DMS53 (cell line): Measurements from ENCODE around the gene TSPAN5.
"Not testable (repeated sequence)": the region's sequence is repeated elsewhere in the genome, so short reads cannot be mapped to it uniquely, and the experiment has no call there.

Experiments
- DNase-seq: peaks from one replicate; lab custom pipeline; 2025; lab: John Stamatoyannopoulos, UW

TSPAN5 gene

GRCh38 chr4:98461121-98461865 lies 197.1 kb downstream of the TSPAN5 start:
- not testable (repeated sequence) for DNase-seq

DNA sequence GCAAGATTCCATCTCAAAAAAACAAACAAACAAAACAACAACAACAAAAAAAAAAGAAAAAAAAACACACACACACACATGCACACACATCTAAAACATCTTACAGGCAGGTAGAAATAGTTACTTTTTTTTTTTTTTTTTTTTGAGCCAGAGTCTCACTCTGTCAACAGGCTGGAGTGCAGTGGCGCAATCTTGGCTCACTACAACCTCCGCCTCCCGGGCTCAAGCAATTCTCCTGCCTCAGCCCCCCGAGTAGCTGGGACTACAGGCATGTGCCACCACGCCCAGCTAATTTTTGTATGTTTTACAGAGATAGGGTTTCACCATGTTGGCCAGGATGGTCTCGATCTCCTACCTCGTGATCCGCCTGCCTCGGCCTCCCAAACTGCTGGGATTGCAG lies 201.0 kb downstream of the TSPAN5 start:
- DNase-seq, result not testable (repeated sequence)

DNA sequence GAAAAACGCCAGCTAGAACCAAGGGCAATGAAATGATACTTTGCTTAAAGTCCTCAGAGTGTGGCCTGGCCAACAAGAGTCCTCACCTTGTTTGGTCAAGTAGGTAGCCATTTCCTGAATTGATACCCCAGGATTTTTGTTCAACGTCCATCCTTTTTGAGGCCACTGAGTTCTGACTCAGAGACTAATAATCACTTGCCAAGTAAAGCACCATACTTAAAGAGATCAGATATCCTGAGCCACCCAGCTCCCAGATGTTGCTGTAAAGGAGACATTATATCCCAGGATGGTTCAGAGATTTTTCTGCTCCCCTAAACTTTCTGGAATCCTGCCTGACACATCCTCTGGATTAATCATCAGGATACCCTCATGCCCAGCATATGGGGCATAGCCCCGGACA lies 206.3 kb downstream of the TSPAN5 start:
- no peak for DNase-seq

- DNase-seq, result peak; percentile 11
Observed at GRCh38 chr4:98448908-98449307, 209.5 kb downstream of the TSPAN5 start.

GRCh38 chr4:98447648-98448047 lies 210.8 kb downstream of the TSPAN5 start:
- peak; percentile 16 for DNase-seq

DNA sequence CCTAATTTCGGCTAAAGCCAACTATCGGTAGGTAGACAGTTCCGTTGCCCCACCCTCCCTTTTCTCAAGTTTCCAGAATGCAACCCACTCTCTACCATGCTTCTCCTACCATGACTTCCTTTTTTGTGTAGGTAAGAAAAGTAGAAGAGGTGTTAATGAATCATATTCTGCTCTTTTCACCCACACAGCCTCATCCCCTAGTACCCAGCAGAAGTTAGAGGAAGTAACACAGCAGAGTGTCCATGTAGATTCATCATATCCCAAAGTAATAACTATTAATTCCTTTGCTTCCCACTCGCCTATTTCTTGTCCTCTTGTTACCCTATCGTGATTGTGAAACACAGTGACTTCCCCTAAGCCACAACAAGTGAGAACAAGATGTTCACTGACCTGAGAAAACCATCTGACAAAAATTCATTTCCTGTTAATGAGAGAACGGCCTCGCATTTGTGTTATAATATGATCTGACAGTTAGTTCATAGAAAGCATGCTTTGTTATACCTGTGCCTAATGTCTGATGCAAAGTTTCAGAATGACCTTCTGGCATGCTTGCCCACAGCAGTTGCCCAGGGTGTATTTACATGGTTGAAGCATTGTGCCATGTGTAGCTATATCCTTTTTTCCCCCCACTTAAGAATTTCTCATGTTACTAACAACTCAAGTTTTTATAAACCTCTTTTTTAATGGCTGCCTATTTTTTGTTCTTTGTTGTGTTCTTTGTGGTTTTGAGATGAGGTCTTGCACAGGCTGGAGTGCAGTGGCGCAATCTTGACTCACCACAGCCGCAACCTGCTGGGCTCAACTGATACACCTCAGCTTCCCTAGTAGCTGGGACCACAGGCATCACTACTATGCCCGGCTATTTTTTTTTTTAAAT lies 211.7 kb downstream of the TSPAN5 start:
- no peak for DNase-seq

GRCh38 chr4:98444371-98444770 lies 214.0 kb downstream of the TSPAN5 start:
- DNase-seq, result no peak

DNA sequence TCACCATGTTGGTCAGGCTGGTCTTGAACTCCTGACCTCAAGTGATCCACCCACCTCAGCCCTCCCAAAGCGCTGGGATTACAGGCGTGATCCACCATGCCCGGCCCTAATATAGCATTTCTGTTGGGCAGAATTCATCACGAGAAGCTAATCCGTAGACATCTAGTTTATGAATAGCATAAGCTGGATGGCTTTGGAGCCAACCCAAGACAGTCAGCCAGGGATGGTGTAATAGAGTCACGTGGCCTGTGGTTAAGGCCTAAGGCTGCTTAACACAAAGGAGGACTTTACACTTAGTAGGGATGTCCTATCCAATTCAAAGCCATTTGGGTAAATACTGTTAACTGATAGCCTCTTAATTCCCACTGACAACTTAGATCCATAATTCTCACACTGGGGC lies 223.6 kb downstream of the TSPAN5 start:
- no peak for DNase-seq

DNA sequence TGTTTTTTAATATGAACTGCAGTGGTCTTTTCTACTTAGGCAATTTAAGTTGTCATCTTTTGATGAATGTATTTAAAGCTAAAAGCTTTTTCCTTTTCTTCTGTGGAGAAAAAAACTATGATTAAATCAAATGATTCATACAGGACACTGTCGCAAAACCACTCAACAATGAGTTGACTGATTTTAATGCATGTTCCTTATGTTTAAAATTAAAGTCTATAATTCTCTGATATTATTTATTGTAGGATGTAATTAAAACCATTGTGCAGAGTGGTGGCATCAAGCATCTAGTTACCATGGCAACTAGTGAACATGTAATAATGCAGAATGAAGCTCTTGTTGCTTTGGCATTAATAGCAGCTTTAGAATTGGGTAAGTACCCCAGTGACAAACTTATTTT lies 224.7 kb downstream of the TSPAN5 start:
- DNase-seq, result no peak

GRCh38 chr4:98430708-98431403 lies 227.6 kb downstream of the TSPAN5 start:
- DNase-seq, result no peak

DNA sequence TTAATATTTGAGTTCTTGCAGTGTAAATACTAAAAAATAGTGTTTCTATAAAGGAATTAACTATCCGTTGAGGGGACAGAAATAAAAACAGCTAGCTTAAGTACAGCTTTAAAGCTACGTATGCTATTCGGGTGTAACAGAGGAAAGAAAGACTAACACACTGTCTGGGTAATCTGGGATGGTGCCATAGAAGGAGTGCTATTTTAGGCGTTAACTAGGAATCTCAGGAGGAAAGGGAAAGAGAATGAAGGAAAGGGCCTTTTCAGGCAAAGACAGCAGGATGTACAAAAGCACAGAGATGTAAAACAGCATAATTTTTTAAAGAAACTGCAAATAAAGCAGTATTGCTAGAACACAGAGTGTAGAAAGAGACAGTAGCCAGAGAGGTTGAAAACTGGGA lies 235.4 kb downstream of the TSPAN5 start:
- DNase-seq, result no peak

- DNase-seq, result no peak
Observed at GRCh38 chr4:98421111-98421510, 237.3 kb downstream of the TSPAN5 start.
